H1 (cell line): ENCODE measurements around the gene PREX1. TPM values are rescaled to one million over a fixed set of nuclear protein-coding genes. Genes with fewer than 3 reads are reported as not detected.

Experiments
- CTCF ChIA-PET: fragments of 300-600 bp; sonication (Branson Sonifier 250); formaldehyde crosslinking; loops from one replicate; lab custom pipeline; 2021; ENCODE audit not compliant: partially characterized antibody; lab: Charles Lee
- POLR2A ChIA-PET: fragments of 300-600 bp; sonication (Branson Sonifier 250); formaldehyde crosslinking; loops from one replicate; lab custom pipeline; 2021; ENCODE audit warnings: inconsistent platforms; ENCODE audit not compliant: partially characterized antibody; lab: Charles Lee
- DNase-seq, 2 experiments: peaks; one replicate each; pipeline versions ENCODE4 v3.0.0 to v3.0.0-alpha.2; 2010 to 2022; ENCODE audit warnings: low spot score in 2 of 2, low read depth in 1 of 2, mixed read lengths in 1 of 2
- FAIRE-seq: peaks from 2 replicates; lab custom pipeline; 2011; peaks lifted over from hg19 to GRCh38; lab: Jason Lieb, UNC
- H2AFZ ChIP-seq: 2 replicates; pipeline ENCODE4 v1.8.1; 2012; ENCODE audit warnings: low read length, inconsistent platforms
- H2AK5ac ChIP-seq: 2 replicates; pipeline ENCODE4 v1.6.1; 2013; ENCODE audit warnings: low read depth, low read length
- H2BK120ac ChIP-seq: replicated peaks from 2 replicates; pipeline ENCODE3; 2013; ENCODE audit warnings: low read depth, low read length, inconsistent platforms
- H2BK12ac ChIP-seq: 2 replicates; pipeline ENCODE4 v1.6.1; 2013; ENCODE audit warnings: low read depth, low read length
- H2BK15ac ChIP-seq: 2 replicates; pipeline ENCODE4 v1.6.1; 2013; ENCODE audit warnings: low read length
- H2BK20ac ChIP-seq: 2 replicates; pipeline ENCODE4 v1.6.1; 2013; ENCODE audit warnings: low read length
- H2BK5ac ChIP-seq: 2 replicates; pipeline ENCODE4 v1.6.1; 2013; ENCODE audit warnings: low read depth, low read length
- H3K14ac ChIP-seq: 2 replicates; pipeline ENCODE4 v1.6.1; 2013; ENCODE audit warnings: inconsistent platforms; ENCODE audit not compliant: insufficient read length
- H3K18ac ChIP-seq: 2 replicates; pipeline ENCODE4 v1.6.1; 2013; ENCODE audit warnings: low read length; ENCODE audit errors: extremely low read depth
- H3K23ac ChIP-seq: 2 replicates; pipeline ENCODE4 v1.6.1; 2013; ENCODE audit warnings: inconsistent platforms; ENCODE audit not compliant: insufficient read length
- H3K23me2 ChIP-seq: 2 replicates; pipeline ENCODE4 v1.6.1; 2013; ENCODE audit warnings: low read depth, low read length
- H3K27ac ChIP-seq: 2 replicates; pipeline ENCODE4 v1.6.1; 2011; ENCODE audit warnings: low read depth, low read length, inconsistent platforms
- H3K27me3 ChIP-seq, 4 experiments: replicated peaks in 1 of 4; 1 replicate in 1 of 4; 2 replicates in 3 of 4; pipeline versions ENCODE4 v1.6.1 to v1.8.1; 2011 to 2013; ENCODE audit warnings: low read length in 3 of 4, mild to moderate bottlenecking in 3 of 4, inconsistent platforms in 2 of 4, mixed read lengths in 2 of 4, moderate library complexity in 1 of 4; ENCODE audit not compliant: control insufficient read depth in 3 of 4, insufficient read depth in 3 of 4; ENCODE audit errors: extremely low read depth in 1 of 4
- H3K36me3 ChIP-seq, 4 experiments: 2 replicates each; pipeline versions ENCODE4 v1.6.1 to v1.8.1; 2011 to 2013; ENCODE audit warnings: mild to moderate bottlenecking in 4 of 4, low read length in 3 of 4, moderate library complexity in 2 of 4, control low read depth in 1 of 4, inconsistent platforms in 1 of 4; ENCODE audit not compliant: insufficient read depth in 4 of 4, control insufficient read depth in 2 of 4
- H3K4ac ChIP-seq: replicated peaks from 2 replicates; pipeline ENCODE3; 2013; ENCODE audit warnings: low read length, low read depth, mixed read lengths, inconsistent platforms; ENCODE audit not compliant: insufficient read length
- H3K4me1 ChIP-seq, 4 experiments: replicated peaks in 1 of 4; 1 replicate in 1 of 4; 2 replicates in 3 of 4; pipeline versions ENCODE4 v1.6.1 to v1.8.1; 2011 to 2013; ENCODE audit warnings: low read length in 3 of 4, inconsistent platforms in 2 of 4, mixed read lengths in 1 of 4; ENCODE audit not compliant: insufficient read depth in 4 of 4, control insufficient read depth in 3 of 4
- H3K4me2 ChIP-seq, 2 experiments: 2 replicates each; pipeline versions ENCODE4 v1.6.1 to v1.8.1; 2011 to 2013; ENCODE audit warnings: low read depth in 2 of 2, low read length in 2 of 2, control low read depth in 1 of 2, inconsistent platforms in 1 of 2, mild to moderate bottlenecking in 1 of 2; ENCODE audit not compliant: insufficient read depth in 1 of 2
- H3K4me3 ChIP-seq, 4 experiments: fragments of 200-600, 300-600 bp in 1 of 4; sonication (generic), shearing (Covaris generic), sonication (Bioruptor Twin) in 1 of 4; 2 replicates each; pipeline versions ENCODE4 v1.5.1 to v1.8.1; 2011 to 2016; ENCODE audit warnings: low read length in 4 of 4, low read depth in 3 of 4, control low read depth in 2 of 4, inconsistent platforms in 2 of 4, mild to moderate bottlenecking in 2 of 4, mixed read lengths in 1 of 4, moderate library complexity in 1 of 4; ENCODE audit not compliant: insufficient read depth in 2 of 4; ENCODE audit errors: extremely low read depth in 1 of 4
- H3K56ac ChIP-seq: replicated peaks from 2 replicates; pipeline ENCODE3; 2013; ENCODE audit warnings: low read depth, mild to moderate bottlenecking, mixed read lengths, low read length, inconsistent platforms; ENCODE audit not compliant: insufficient read length
- H3K79me1 ChIP-seq: 2 replicates; pipeline ENCODE4 v1.6.1; 2013; ENCODE audit warnings: low read depth, low read length, control low read depth
- H3K79me2 ChIP-seq, 2 experiments: 2 replicates each; pipeline versions ENCODE4 v1.6.1 to v1.8.1; 2012 to 2013; ENCODE audit warnings: low read length in 2 of 2, mild to moderate bottlenecking in 2 of 2, inconsistent platforms in 1 of 2; ENCODE audit not compliant: insufficient read depth in 2 of 2, control insufficient read depth in 1 of 2
- H3K9ac ChIP-seq, 4 experiments: replicated peaks in 1 of 4; 1 replicate in 1 of 4; 2 replicates in 3 of 4; pipeline versions ENCODE4 v1.6.1 to v1.8.1; 2011 to 2013; ENCODE audit warnings: low read depth in 3 of 4, low read length in 3 of 4, control low read depth in 2 of 4, mild to moderate bottlenecking in 2 of 4, moderate library complexity in 2 of 4, inconsistent platforms in 1 of 4; ENCODE audit errors: extremely low read depth in 1 of 4
- H3K9me3 ChIP-seq, 2 experiments: 2 replicates each; pipeline versions ENCODE4 v1.6.1 to v1.8.1; 2012 to 2013; ENCODE audit warnings: mild to moderate bottlenecking in 2 of 2, moderate library complexity in 2 of 2, control low read depth in 1 of 2, inconsistent platforms in 1 of 2, low read depth in 1 of 2, low read length in 1 of 2, mixed read lengths in 1 of 2; ENCODE audit not compliant: insufficient read depth in 2 of 2
- H4K20me1 ChIP-seq, 2 experiments: replicated peaks in 1 of 2; 2 replicates each; pipeline versions ENCODE3 to v1.8.1; 2011 to 2013; ENCODE audit warnings: inconsistent platforms in 2 of 2, low read length in 2 of 2, mild to moderate bottlenecking in 1 of 2; ENCODE audit not compliant: insufficient read depth in 2 of 2, control insufficient read depth in 1 of 2
- H4K5ac ChIP-seq: 2 replicates; pipeline ENCODE4 v1.6.1; 2013; ENCODE audit warnings: low read length, low read depth, mixed read lengths, inconsistent platforms; ENCODE audit not compliant: insufficient read length
- H4K8ac ChIP-seq: 2 replicates; pipeline ENCODE4 v1.8.0; 2013; ENCODE audit warnings: mild to moderate bottlenecking, moderate library complexity, low read length, inconsistent platforms; ENCODE audit not compliant: insufficient read depth; ENCODE audit errors: extremely low read depth
- H4K91ac ChIP-seq: replicated peaks from 2 replicates; pipeline ENCODE3; 2013; ENCODE audit warnings: low read length, mixed read lengths, inconsistent platforms; ENCODE audit not compliant: insufficient read length
- CEBPB ChIP-seq: IDR thresholded peaks from 2 replicates; pipeline ENCODE4 v1.6.1; 2012; ENCODE audit warnings: low read depth, low read length
- CHD1 ChIP-seq: IDR thresholded peaks from 2 replicates; pipeline ENCODE4 v1.6.1; 2012; ENCODE audit warnings: low read depth, low read length, improper control_type of control experiment
- CREB1 ChIP-seq: IDR thresholded peaks from 2 replicates; pipeline ENCODE4 v1.6.1; 2012; ENCODE audit warnings: inconsistent platforms
- EZH2 ChIP-seq: fragments of 200-600 bp; sonication (generic); IDR thresholded peaks from 2 replicates; pipeline ENCODE4 v1.7.1; 2012; ENCODE audit warnings: low read depth, mild to moderate bottlenecking, moderate library complexity, low read length, inconsistent platforms; ENCODE audit not compliant: severe bottlenecking
- FOSL1 ChIP-seq: IDR thresholded peaks from 2 replicates; pipeline ENCODE4 v1.6.1; 2011; ENCODE audit warnings: mild to moderate bottlenecking, low read depth, low read length, moderate library complexity; ENCODE audit not compliant: insufficient read depth
- GTF2F1 ChIP-seq: IDR thresholded peaks from 2 replicates; pipeline ENCODE4 v1.6.1; 2012; ENCODE audit warnings: low read depth, low read length, improper control_type of control experiment, borderline replicate concordance
- KDM5A ChIP-seq: fragments of 200-600 bp; IDR thresholded peaks from 2 replicates; pipeline ENCODE4 v1.7.1; 2012; ENCODE audit warnings: mild to moderate bottlenecking, low read length, inconsistent platforms, mixed read lengths
- NANOG ChIP-seq: IDR thresholded peaks from 2 replicates; pipeline ENCODE4 v1.6.1; 2011; ENCODE audit warnings: low read length, low read depth, mild to moderate bottlenecking, inconsistent platforms; ENCODE audit not compliant: insufficient read depth, poor library complexity, severe bottlenecking
- NRF1 ChIP-seq: IDR thresholded peaks from 2 replicates; pipeline ENCODE4 v1.6.1; 2011; ENCODE audit warnings: mild to moderate bottlenecking, low read depth, low read length, improper control_type of control experiment
- TAF1 ChIP-seq: IDR thresholded peaks from 2 replicates; pipeline ENCODE4 v1.6.1; 2011; ENCODE audit warnings: mild to moderate bottlenecking, low read depth, low read length
- TCF12 ChIP-seq: IDR thresholded peaks from 2 replicates; pipeline ENCODE4 v1.6.1; 2011; ENCODE audit warnings: low read depth, mild to moderate bottlenecking, low read length
- WGBS, 2 experiments: shearing (Covaris generic) in 1 of 2; methylation state at CpG; one replicate each; pipeline versions ENCODE4 v1.1.6 to v1.1.7; 2013 to 2015; ENCODE audit warnings: low lambda C conversion rate in 2 of 2, mixed read lengths in 2 of 2, inconsistent platforms in 1 of 2, low coverage in 1 of 2, missing lambda C conversion rate in 1 of 2; ENCODE audit not compliant: insufficient replicate concordance in 2 of 2, insufficient coverage in 1 of 2, insufficient read length in 1 of 2; ENCODE audit errors: extremely low coverage in 1 of 2, missing lambda C conversion rate in 1 of 2; 5-methylcytosine and 5-hydroxymethylcytosine counted together
- polyA plus RNA-seq, 7 experiments: library from polyadenylated mRNA; depleted of rRNA in 3 of 7; stranded (reverse) in 5 of 7; unstranded in 2 of 7; fragments of >200 nt in 5 of 7; fragments of 200-250 nt in 2 of 7; gene quantifications; 1 replicate in 5 of 7; 2 replicates in 1 of 7; 4 replicates in 1 of 7; pipeline versions ENCODE4 v1.2.1 to v1.2.3, GENCODE V29; 2011 to 2013; ENCODE audit warnings: missing spikeins in 2 of 7, mixed read lengths in 2 of 7
- total RNA-seq: library from RNA; stranded (reverse); fragmentation: NEBNext Ultra II Directional; extraction: Animal tissue kit (Norgen Biotek cat#: 25700); gene quantifications from 2 replicates; pipeline ENCODE4 v1.2.1, GENCODE V29; 2021
- TF ChIP-seq, protein P1 (sequence below): IDR thresholded peaks from 2 replicates; pipeline ENCODE4 v1.6.1; 2012; ENCODE audit warnings: low read length, inconsistent platforms

The PREX1 gene
- total and polyA plus RNA-seq, 2 of the 8 experiments (the other 6 are each of a cell fraction or from before 2014, with no cell fraction given) = 10.7 to 12.8 TPM

- DNase-seq = no peak
- Histone ChIP-seq H2BK20ac (peak overlapping the region; percentile 82; the same call in 1 of the 2 replicates), H3K4me1 (peaks cover 14 to 37% (median 22%) of the 10 kb centered on the region in 4 experiments), H2AK5ac (peak overlapping the region; percentile 98; the same call in 1 of the 2 replicates), H3K4ac (no peak overlapping the region), H3K4me3 (no peak overlapping the region), H3K36me3 (no peaks in the 10 kb centered on the region), H2BK15ac (0 out of 2 replicates have a peak overlapping the region, but pooled peaks have one; percentile 55), H3K79me2 (no peaks in the 10 kb centered on the region), H4K91ac (peak overlapping the region; percentile 50), H4K8ac (no peak overlapping the region), H3K9me3 (peaks cover 0 to 8% of the 10 kb centered on the region in 2 experiments; a peak in 1 of 4 replicates), H3K27ac (no peak overlapping the region), H3K9ac (no peak overlapping the region), H4K20me1 (peaks cover 0 to 1% of the 10 kb centered on the region in 2 experiments), H2BK5ac (peak overlapping the region; percentile 27; the same call in 1 of the 2 replicates), H3K18ac (no peak overlapping the region; the same call in 1 of the 2 replicates), H2BK120ac (peak overlapping the region; percentile 61), H3K23me2 (no peaks in the 10 kb centered on the region), H3K27me3 (peaks cover 0 to 3% (median 1%) of the 10 kb centered on the region in 4 experiments; a peak in 3 of 7 replicates), H3K56ac (no peak overlapping the region), H3K14ac (no peak overlapping the region), H3K79me1 (peaks cover under 1% of the 10 kb centered on the region; the same call in 1 of the 2 replicates), H4K5ac (no peak overlapping the region), H2BK12ac (peak overlapping the region; percentile 96; the same call in 1 of the 2 replicates), H2AFZ (no peak overlapping the region), H3K4me2 (no peak overlapping the region), H3K23ac (no peak overlapping the region)
- no peak for FAIRE-seq
- WGBS, 2 experiments = 92% methylated on average over 6 of the region's 6 CpGs; no CpG with 5 or more reads in 1 of the 2 experiments
- CTCF ChIA-PET = interaction anchor here (0.9 to 2.5 kb wide), 4 partner anchors 9 to 152 kb away, joined by 3 to 11 read pairs (median 6); no protein-coding TSS in a partner anchor
- POLR2A ChIA-PET = interaction anchor here (1.1 to 3.4 kb wide), 2 partner anchors 9 to 75 kb away, joined by 3 to 10 read pairs; partner anchors contain the start of gene PREX1
- no peak for TF ChIP-seq TAF1
- no peak for TF ChIP-seq CEBPB
- TF ChIP-seq CREB1 = no peak
- no peak for TF ChIP-seq GTF2F1
- no peak for TF ChIP-seq NRF1
- no peak for TF ChIP-seq TCF12
- no peak for TF ChIP-seq CHD1
- no peak for TF ChIP-seq EZH2
- TF ChIP-seq FOSL1 = no peak
- TF ChIP-seq KDM5A = no peak
- no peak for TF ChIP-seq NANOG
- TF ChIP-seq, protein P1, sequence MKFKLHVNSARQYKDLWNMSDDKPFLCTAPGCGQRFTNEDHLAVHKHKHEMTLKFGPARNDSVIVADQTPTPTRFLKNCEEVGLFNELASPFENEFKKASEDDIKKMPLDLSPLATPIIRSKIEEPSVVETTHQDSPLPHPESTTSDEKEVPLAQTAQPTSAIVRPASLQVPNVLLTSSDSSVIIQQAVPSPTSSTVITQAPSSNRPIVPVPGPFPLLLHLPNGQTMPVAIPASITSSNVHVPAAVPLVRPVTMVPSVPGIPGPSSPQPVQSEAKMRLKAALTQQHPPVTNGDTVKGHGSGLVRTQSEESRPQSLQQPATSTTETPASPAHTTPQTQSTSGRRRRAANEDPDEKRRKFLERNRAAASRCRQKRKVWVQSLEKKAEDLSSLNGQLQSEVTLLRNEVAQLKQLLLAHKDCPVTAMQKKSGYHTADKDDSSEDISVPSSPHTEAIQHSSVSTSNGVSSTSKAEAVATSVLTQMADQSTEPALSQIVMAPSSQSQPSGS = no peak
These were observed 74.8 kb downstream of the PREX1 start for GRCh38 chr20:48752963-48753362.
